Measurements from ENCODE around the gene VAV1. TPM values are rescaled to one million over a fixed set of nuclear protein-coding genes. Genes with fewer than 3 reads are reported as not detected.
"Not testable (repeated sequence)": the region's sequence is repeated elsewhere in the genome, so short reads cannot be mapped to it uniquely, and the experiment has no call there.

The VAV1 gene
- total RNA-seq, 2 experiments from 2014 or later: 122 to 125 TPM

DNA sequence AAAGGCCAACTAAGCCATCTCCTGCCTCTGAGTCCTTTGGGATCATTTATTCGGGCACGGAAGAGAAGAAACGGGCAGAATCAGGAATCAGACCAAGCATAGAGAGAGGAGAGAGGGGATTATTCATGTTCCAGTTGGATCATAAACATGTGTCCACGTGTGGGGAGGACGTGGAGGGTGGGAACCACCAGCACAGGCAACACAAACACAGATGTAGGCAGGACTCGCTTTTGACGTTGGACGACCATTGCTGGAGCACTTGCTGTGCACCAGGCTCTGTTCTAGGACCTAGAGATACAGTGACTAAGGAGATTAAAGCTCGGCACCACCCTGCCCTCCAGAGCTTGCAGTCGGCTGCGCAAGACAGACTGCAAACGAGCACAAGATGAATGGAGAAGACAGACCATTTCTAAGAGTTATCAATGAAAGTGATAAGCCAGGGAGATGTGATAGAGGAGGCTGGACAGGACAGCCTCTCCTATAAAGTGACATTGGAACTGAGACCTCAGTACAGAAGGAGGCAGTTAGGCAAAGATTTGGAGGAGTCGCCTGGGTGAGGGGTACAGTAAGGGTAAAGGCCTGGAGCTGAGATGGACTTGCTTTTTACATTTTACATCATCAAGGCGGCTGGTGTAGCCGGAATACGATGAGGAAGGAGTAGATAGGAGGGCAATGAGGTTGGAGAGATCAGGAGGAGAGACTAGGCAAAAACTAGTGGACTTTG is 6.0 kb upstream of the VAV1 start:
- Mint-ChIP-seq H3K27ac (peak overlapping the region; percentile 91), H3K36me3 (ENCODE audit: low read depth) (peaks cover 3% of the 10 kb centered on the region), H3K9me3 (ENCODE audit: insufficient read depth) (no peaks in the 10 kb centered on the region), H3K27me3 (ENCODE audit: low read depth) (no peaks in the 10 kb centered on the region), H3K4me1 (ENCODE audit: low read depth) (peaks cover 50% of the 10 kb centered on the region), H3K4me3 (peak overlapping the region; percentile 88)
- ChIA-PET POLR2A (interaction anchor here (1.0 kb wide), 2 partner anchors 28 to 34 kb away, joined by 4 to 5 read pairs; no protein-coding TSS in a partner anchor), CTCF (interaction anchor here (3.8 kb wide), 1 partner anchor 28 kb away, joined by 25 read pairs; the partner anchor contains the start of gene GPR108)
- peak; percentile 0 for ATAC-seq
- no peak for DNase-seq

DNA sequence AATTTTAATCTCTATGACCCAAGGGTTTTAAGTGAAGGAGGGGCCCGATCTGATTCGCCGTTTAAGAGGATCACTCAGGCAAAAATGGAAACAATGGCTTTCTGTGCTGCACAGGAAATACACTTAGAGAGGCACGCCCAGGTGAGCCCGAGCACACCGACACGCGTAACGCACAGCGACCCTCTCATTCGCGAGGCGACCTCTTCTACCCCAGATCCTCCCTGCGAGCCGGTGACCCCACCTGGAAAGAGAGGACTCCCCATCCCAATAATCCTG is 5.5 kb upstream of the VAV1 start:
- POLR2A ChIA-PET: interaction anchor here (1.0 kb wide), 2 partner anchors 29 to 34 kb away, joined by 4 to 5 read pairs; no protein-coding TSS in a partner anchor
- peaks cover 3% of the 10 kb centered on the region for H3K36me3 Mint-ChIP-seq (ENCODE audit: low read depth)
- CTCF ChIA-PET: interaction anchor here (3.8 kb wide), 1 partner anchor 29 kb away, joined by 25 read pairs; the partner anchor contains the start of gene GPR108
- no peaks in the 10 kb centered on the region for H3K27me3 Mint-ChIP-seq (ENCODE audit: low read depth)
- DNase-seq (peak; percentile 75), ATAC-seq (peak; percentile 63)
- H3K9me3 Mint-ChIP-seq (ENCODE audit: insufficient read depth): no peaks in the 10 kb centered on the region
- peak overlapping the region; percentile 88 for H3K4me3 Mint-ChIP-seq
- peaks cover 55% of the 10 kb centered on the region for H3K4me1 Mint-ChIP-seq (ENCODE audit: low read depth)
- peak overlapping the region; percentile 91 for H3K27ac Mint-ChIP-seq

- Mint-ChIP-seq H3K4me1 (ENCODE audit: low read depth) (peaks cover 60% of the 10 kb centered on the region), H3K4me3 (peak within 1 kb of the TSS; percentile 88), H3K9me3 (ENCODE audit: insufficient read depth) (no peaks in the 10 kb centered on the region), H3K27me3 (ENCODE audit: low read depth) (no peaks in the 10 kb centered on the region), H3K27ac (peak within 1 kb of the TSS; percentile 91), H3K36me3 (ENCODE audit: low read depth) (peaks cover under 1% of the 10 kb centered on the region)
- DNase-seq: peak; percentile 97
- CTCF ChIA-PET: interaction anchor here (0.7 to 6.8 kb wide), 9 partner anchors 15 to 251 kb away, joined by 3 to 49 read pairs (median 7); partner anchors contain the start of genes GPR108 and TNFSF9
- POLR2A ChIA-PET: interaction anchor here (0.7 to 1.0 kb wide), 4 partner anchors 13 to 72 kb away, joined by 4 to 5 read pairs (median 4); no protein-coding TSS in a partner anchor
- peak; percentile 79 for ATAC-seq
Observed at GRCh38 chr19:6767357-6768235, 4.9 kb upstream of the VAV1 start, which contains the start of gene SH2D3A. TSS of gene SH2D3A (minus strand) at chr19:6767435. CDS start at chr19:6763748, 3,687 bp downstream.

GRCh38 chr19:6768236-6768785 is 4.2 kb upstream of the VAV1 start:
- H3K9me3 Mint-ChIP-seq (ENCODE audit: insufficient read depth): no peaks in the 10 kb centered on the region
- POLR2A ChIA-PET: interaction anchor here (0.7 kb wide), 2 partner anchors 72 to 221 kb away, joined by 3 to 4 read pairs; no protein-coding TSS in a partner anchor
- ATAC-seq (peak; percentile 0), DNase-seq (peak; percentile 44)
- no peaks in the 10 kb centered on the region for H3K27me3 Mint-ChIP-seq (ENCODE audit: low read depth)
- peaks cover 60% of the 10 kb centered on the region for H3K4me1 Mint-ChIP-seq (ENCODE audit: low read depth)
- CTCF ChIA-PET: interaction anchor here (0.7 to 6.8 kb wide), 11 partner anchors 14 to 251 kb away, joined by 3 to 49 read pairs (median 6); partner anchors contain the start of genes GPR108 and TNFSF9
- H3K36me3 Mint-ChIP-seq (ENCODE audit: low read depth): peaks cover under 1% of the 10 kb centered on the region
- H3K27ac Mint-ChIP-seq: peak overlapping the region; percentile 91
- H3K4me3 Mint-ChIP-seq: peak overlapping the region; percentile 88

DNA sequence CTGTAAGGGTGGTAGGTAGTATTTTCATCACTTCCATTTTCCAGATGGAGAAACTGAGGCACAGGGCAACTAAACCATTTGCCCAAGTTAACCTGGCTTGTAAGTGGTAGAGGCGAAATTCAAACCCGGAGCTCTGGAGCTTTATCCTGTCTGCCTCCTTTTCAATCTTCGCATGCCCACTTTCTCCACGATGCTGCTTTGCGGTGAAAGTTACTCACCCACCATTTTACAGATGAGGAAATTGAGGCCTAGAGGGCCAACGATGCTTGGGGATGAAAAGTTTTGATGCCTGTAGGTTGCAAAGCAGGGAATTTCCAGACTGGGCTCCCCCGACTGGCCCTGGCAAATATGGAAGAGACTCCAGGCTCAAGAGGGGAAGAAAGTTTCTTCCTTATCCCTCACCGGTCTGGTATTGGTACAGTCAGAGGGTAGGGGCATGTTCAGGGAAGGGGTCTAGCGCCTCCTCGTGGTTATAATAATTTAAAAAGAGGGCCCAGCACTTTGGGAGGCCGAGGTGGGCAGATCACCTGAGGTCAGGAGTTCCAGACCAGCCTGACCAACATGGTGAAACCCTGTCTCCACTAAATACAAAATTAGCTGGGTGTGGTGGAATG is 3.4 kb upstream of the VAV1 start:
- Mint-ChIP-seq H3K4me3 (no peak overlapping the region), H3K36me3 (ENCODE audit: low read depth) (peaks cover 6% of the 10 kb centered on the region), H3K27ac (peak overlapping the region; percentile 60), H3K9me3 (ENCODE audit: insufficient read depth) (no peaks in the 10 kb centered on the region), H3K4me1 (ENCODE audit: low read depth) (peaks cover 66% of the 10 kb centered on the region), H3K27me3 (ENCODE audit: low read depth) (no peaks in the 10 kb centered on the region)
- ChIA-PET POLR2A (no interaction called here), CTCF (interaction anchor here (0.7 to 6.8 kb wide), 9 partner anchors 13 to 252 kb away, joined by 3 to 49 read pairs (median 7); partner anchors contain the start of genes GPR108 and TNFSF9)
- DNase-seq: no peak
- ATAC-seq: no peak

GRCh38 chr19:6771648-6772027 is 870 bp upstream of the VAV1 start:
- CTCF ChIA-PET: interaction anchor here (0.6 to 6.8 kb wide), 9 partner anchors 17 to 296 kb away, joined by 3 to 49 read pairs (median 7); partner anchors contain the start of genes DENND1C and GPR108
- H3K27ac Mint-ChIP-seq: peak overlapping the region; percentile 90
- H3K36me3 Mint-ChIP-seq (ENCODE audit: low read depth): peaks cover 23% of the 10 kb centered on the region
- peak overlapping the region; percentile 97 for H3K4me3 Mint-ChIP-seq
- not testable (repeated sequence) for H3K27me3 Mint-ChIP-seq (ENCODE audit: low read depth); H3K9me3 Mint-ChIP-seq (ENCODE audit: insufficient read depth); ATAC-seq; DNase-seq
- H3K4me1 Mint-ChIP-seq (ENCODE audit: low read depth): peaks cover 69% of the 10 kb centered on the region
- POLR2A ChIA-PET: interaction anchor here (0.5 to 1.4 kb wide), 3 partner anchors 33 to 897 kb away, joined by 3 to 8 read pairs (median 4); no protein-coding TSS in a partner anchor

GRCh38 chr19:6772866-6773322 is 386 bp downstream of the VAV1 start:
- no peak for ATAC-seq
- H3K4me1 Mint-ChIP-seq (ENCODE audit: low read depth): peaks cover 70% of the 10 kb centered on the region
- no peaks in the 10 kb centered on the region for H3K27me3 Mint-ChIP-seq (ENCODE audit: low read depth)
- peak overlapping the region; percentile 97 for H3K4me3 Mint-ChIP-seq
- CTCF ChIA-PET: interaction anchor here (0.9 to 6.8 kb wide), 12 partner anchors 12 to 292 kb away, joined by 3 to 49 read pairs (median 4); partner anchors contain the start of gene GPR108
- H3K9me3 Mint-ChIP-seq (ENCODE audit: insufficient read depth): peaks cover 3% of the 10 kb centered on the region
- H3K36me3 Mint-ChIP-seq (ENCODE audit: low read depth): peaks cover 32% of the 10 kb centered on the region
- peak overlapping the region; percentile 90 for H3K27ac Mint-ChIP-seq
- DNase-seq: no peak
- POLR2A ChIA-PET: interaction anchor here (0.6 to 2.5 kb wide), 13 partner anchors 9 to 764 kb away, joined by 3 to 19 read pairs (median 6); partner anchors contain the start of gene GPR108

DNA sequence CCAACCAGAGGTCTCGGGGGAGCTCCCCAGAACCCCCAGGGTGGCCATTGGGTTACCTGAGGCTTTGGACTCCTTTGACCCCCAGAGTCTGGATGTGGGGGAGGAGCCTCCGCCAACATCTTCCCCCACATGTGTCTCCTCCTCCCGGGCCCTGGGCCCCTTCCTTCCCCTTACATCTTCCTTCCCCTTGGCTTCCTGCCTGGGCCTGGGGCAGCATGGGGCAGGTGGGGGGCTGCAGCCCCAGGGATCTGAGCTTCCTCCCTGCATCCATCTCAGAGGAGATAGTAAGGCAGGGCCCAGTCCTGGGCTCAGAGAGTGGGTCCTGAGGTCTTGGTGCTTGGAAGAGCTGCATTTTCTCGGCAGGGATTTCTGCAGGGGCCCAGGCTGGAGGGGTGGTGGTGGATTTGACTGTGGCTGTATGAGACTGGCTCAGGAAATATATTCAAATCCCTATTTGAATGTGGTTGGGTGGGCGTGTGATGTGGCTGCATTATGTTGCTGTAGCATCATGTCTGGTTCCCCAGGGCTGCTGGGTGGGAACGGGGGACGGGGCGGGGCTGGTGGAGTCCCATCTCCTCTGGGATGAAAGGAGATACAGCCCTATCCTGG is 919 bp downstream of the VAV1 start:
- Mint-ChIP-seq H3K4me1 (ENCODE audit: low read depth) (peaks cover 70% of the 10 kb centered on the region), H3K27me3 (ENCODE audit: low read depth) (no peaks in the 10 kb centered on the region), H3K4me3 (peak overlapping the region; percentile 97), H3K9me3 (ENCODE audit: insufficient read depth) (peaks cover 3% of the 10 kb centered on the region), H3K27ac (peak overlapping the region; percentile 90), H3K36me3 (ENCODE audit: low read depth) (peaks cover 38% of the 10 kb centered on the region)
- ChIA-PET CTCF (interaction anchor here (0.9 to 6.8 kb wide), 9 partner anchors 28 to 292 kb away, joined by 3 to 49 read pairs (median 7); partner anchors contain the start of gene GPR108), POLR2A (interaction anchor here (0.6 to 2.5 kb wide), 10 partner anchors 8 to 763 kb away, joined by 3 to 19 read pairs (median 6); partner anchors contain the start of gene GPR108)
- ATAC-seq (peak; percentile 55), DNase-seq (peak; percentile 69)

DNA sequence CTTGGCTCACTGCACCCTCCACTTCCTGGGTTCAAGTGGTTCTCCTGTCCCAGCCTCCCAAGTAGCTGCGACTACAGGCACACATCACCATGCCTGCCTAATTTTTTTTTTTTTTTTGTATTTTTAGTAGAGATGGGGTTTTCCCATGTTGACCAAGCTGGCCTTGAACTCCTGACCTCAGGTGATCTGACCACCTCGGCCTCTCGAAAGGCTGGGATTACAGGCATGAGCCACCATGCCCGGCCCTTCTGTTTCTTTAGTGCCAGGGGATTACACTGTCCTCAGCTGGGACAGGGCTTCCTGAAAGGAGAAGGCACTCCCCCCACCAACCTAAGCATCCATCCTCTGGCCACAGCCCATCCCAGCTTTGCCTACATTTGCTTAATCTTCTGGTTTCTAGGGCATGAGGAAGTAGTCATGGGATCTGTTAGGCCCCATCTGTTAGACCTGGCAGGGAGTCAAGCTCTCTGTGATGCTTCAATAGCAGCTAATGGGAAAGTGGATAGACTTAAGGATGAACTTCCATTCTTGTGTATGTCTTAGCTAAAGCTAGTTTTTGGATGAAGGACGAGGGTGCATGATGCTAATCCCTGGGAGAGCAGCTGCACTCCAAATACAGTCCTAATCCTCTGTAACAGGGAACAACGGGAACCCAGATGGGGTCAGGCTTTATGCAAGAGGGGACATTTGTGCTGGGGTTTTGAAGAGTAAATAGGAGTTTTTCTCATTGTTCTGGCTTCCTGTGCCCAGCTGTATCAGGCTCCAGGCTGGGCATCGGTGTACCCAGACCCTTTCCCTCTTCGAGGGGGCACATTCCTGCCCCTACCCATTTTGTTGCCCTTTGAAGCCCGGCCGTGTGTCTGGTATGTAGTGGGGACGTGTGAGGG is 2.6 kb downstream of the VAV1 start:
- Mint-ChIP-seq H3K27ac (peak overlapping the region; percentile 70), H3K36me3 (ENCODE audit: low read depth) (peaks cover 38% of the 10 kb centered on the region), H3K27me3 (ENCODE audit: low read depth) (no peaks in the 10 kb centered on the region), H3K4me3 (peak overlapping the region; percentile 97), H3K9me3 (ENCODE audit: insufficient read depth) (peaks cover 3% of the 10 kb centered on the region), H3K4me1 (ENCODE audit: low read depth) (peaks cover 59% of the 10 kb centered on the region)
- no peak for DNase-seq
- ATAC-seq: no peak
- POLR2A ChIA-PET: interaction anchor here (0.6 to 1.6 kb wide), 2 partner anchors 26 to 614 kb away, joined by 3 to 4 read pairs; no protein-coding TSS in a partner anchor
- CTCF ChIA-PET: interaction anchor here (0.9 to 5.1 kb wide), 2 partner anchors 39 to 88 kb away, joined by 3 to 31 read pairs; no protein-coding TSS in a partner anchor

All from activated CD8-positive, alpha-beta T cell treated with anti-CD3 and anti-CD28 coated beads, Interleukin-2, amount 10 ng/mL, durations not matched to agents 7 days and 5 days (primary cell).